GM12878 (cell line): ENCODE results near the gene HIVEP1. TPM values are rescaled to one million over a fixed set of nuclear protein-coding genes. Genes with fewer than 3 reads are reported as not detected.

Experiments used
- BHLHE40 ChIP-seq, 2 experiments: fragments of 450-650 bp in 1 of 2; IDR thresholded peaks; 2 replicates each; pipeline ENCODE4 v1.6.1; 2011 to 2017; ENCODE audit warnings: low read depth in 2 of 2, borderline replicate concordance in 1 of 2, improper control_type of control experiment in 1 of 2, low read length in 1 of 2, mild to moderate bottlenecking in 1 of 2
- CBFB ChIP-seq: IDR thresholded peaks from 2 replicates; pipeline ENCODE4 v1.6.1; 2016; ENCODE audit warnings: antibody characterized with exemption, low read depth
- CREB1 ChIP-seq: IDR thresholded peaks from 2 replicates; pipeline ENCODE4 v1.6.1; 2012; ENCODE audit warnings: low read depth, mild to moderate bottlenecking, inconsistent platforms
- EP300 ChIP-seq, 2 experiments: fragments of 150-350 bp in 1 of 2; IDR thresholded peaks; 2 replicates each; pipeline ENCODE4 v1.6.1; 2011 to 2012; ENCODE audit warnings: low read depth in 2 of 2, low read length in 2 of 2, borderline replicate concordance in 1 of 2, improper control_type of control experiment in 1 of 2, inconsistent platforms in 1 of 2; ENCODE audit not compliant: control insufficient read depth in 1 of 2
- ETV6 ChIP-seq, 2 experiments: fragments of 450-650 bp in 1 of 2; IDR thresholded peaks in 1 of 2; conservative IDR thresholded peaks in 1 of 2; 2 replicates each; pipeline ENCODE4 v1.6.1; 2014; ENCODE audit warnings: antibody characterized with exemption in 1 of 2, borderline replicate concordance in 1 of 2, low read depth in 1 of 2, mild to moderate bottlenecking in 1 of 2, moderate library complexity in 1 of 2
- JUNB ChIP-seq: IDR thresholded peaks from 2 replicates; pipeline ENCODE4 v1.6.1; 2016; ENCODE audit warnings: antibody characterized with exemption, mild to moderate bottlenecking
- JUND ChIP-seq: IDR thresholded peaks from 2 replicates; pipeline ENCODE4 v1.6.1; 2012; ENCODE audit warnings: low read depth, mild to moderate bottlenecking, low read length, improper control_type of control experiment, moderate library complexity
- NR2C1 ChIP-seq: fragments of 450-650 bp; IDR thresholded peaks from 2 replicates; pipeline ENCODE4 v1.6.1; 2017; ENCODE audit warnings: antibody characterized with exemption, mild to moderate bottlenecking, moderate library complexity
- RAD21 ChIP-seq: IDR thresholded peaks from 2 replicates; pipeline ENCODE4 v1.6.1; 2011; ENCODE audit warnings: mild to moderate bottlenecking, low read depth, low read length, moderate library complexity; ENCODE audit not compliant: insufficient read depth
- RBBP5 ChIP-seq: fragments of 200-600 bp; sonication (generic); conservative IDR thresholded peaks from 2 replicates; pipeline ENCODE4 v1.6.1; 2016
- REST ChIP-seq: IDR thresholded peaks from 2 replicates; pipeline ENCODE4 v1.6.1; 2012; ENCODE audit warnings: mild to moderate bottlenecking, low read depth, low read length
- SMC3 ChIP-seq: IDR thresholded peaks from 2 replicates; pipeline ENCODE4 v1.6.1; 2011; ENCODE audit warnings: low read length, improper control_type of control experiment, borderline replicate concordance
- SP1 ChIP-seq: IDR thresholded peaks from one replicate; pipeline ENCODE4 v1.6.1; 2011; ENCODE audit warnings: low read depth, low read length
- SREBF1 ChIP-seq: IDR thresholded peaks from 2 replicates; pipeline ENCODE4 v1.6.1; 2012; ENCODE audit warnings: mild to moderate bottlenecking, low read length
- ZNF384 ChIP-seq: IDR thresholded peaks from 2 replicates; pipeline ENCODE4 v1.6.1; 2012; ENCODE audit warnings: low read depth, mild to moderate bottlenecking, low read length, improper control_type of control experiment, borderline replicate concordance
- ZNF622 ChIP-seq: fragments of 450-650 bp; IDR thresholded peaks from 2 replicates; pipeline ENCODE4 v1.6.1; 2017; ENCODE audit warnings: mild to moderate bottlenecking, inconsistent platforms
- polyA plus RNA-seq, 11 experiments: library from polyadenylated mRNA; depleted of rRNA in 4 of 11; unstranded in 6 of 11; stranded (reverse) in 5 of 11; fragments of >200 nt; fragmentation: Nextera tagmentation in 4 of 11; fragmentation: Illumina TruSeq in 1 of 11; extraction: Ambion mirVana in 4 of 11; extraction: Trizol in 1 of 11; gene quantifications; 1 replicate in 1 of 11; 2 replicates in 10 of 11; pipeline versions ENCODE4 v1.2.1 to v1.2.3, GENCODE V29; 2011 to 2016; ENCODE audit warnings: inconsistent platforms in 2 of 11, missing spikeins in 2 of 11, low read depth in 1 of 11
- total RNA-seq, 4 experiments: library from RNA; depleted of rRNA in 3 of 4; stranded (reverse); fragments of >200 nt in 3 of 4; fragmentation: Illumina TruSeq in 1 of 4; extraction: Trizol in 1 of 4; gene quantifications; 2 replicates each; pipeline versions ENCODE4 v1.2.1 to v1.2.3, GENCODE V29; 2013 to 2021
- TF ChIP-seq, protein P1 (sequence below): fragments of 450-650 bp; IDR thresholded peaks from 2 replicates; pipeline ENCODE4 v1.6.1; 2018; ENCODE audit warnings: borderline replicate concordance, mild to moderate bottlenecking; ENCODE audit not compliant: partially characterized antibody
- TF ChIP-seq, protein P2 (sequence below): fragments of 450-650 bp; formaldehyde crosslinking; IDR thresholded peaks from 2 replicates; pipeline ENCODE4 v1.5.0; 2022; ENCODE audit warnings: mild to moderate bottlenecking, missing genetic modification characterization

Gene HIVEP1
- total and polyA plus RNA-seq, 10 of the 15 experiments (the other 5 are each of a cell fraction or from before 2014, with no cell fraction given), result 4.3 to 37.5 (median 21.6) TPM

DNA sequence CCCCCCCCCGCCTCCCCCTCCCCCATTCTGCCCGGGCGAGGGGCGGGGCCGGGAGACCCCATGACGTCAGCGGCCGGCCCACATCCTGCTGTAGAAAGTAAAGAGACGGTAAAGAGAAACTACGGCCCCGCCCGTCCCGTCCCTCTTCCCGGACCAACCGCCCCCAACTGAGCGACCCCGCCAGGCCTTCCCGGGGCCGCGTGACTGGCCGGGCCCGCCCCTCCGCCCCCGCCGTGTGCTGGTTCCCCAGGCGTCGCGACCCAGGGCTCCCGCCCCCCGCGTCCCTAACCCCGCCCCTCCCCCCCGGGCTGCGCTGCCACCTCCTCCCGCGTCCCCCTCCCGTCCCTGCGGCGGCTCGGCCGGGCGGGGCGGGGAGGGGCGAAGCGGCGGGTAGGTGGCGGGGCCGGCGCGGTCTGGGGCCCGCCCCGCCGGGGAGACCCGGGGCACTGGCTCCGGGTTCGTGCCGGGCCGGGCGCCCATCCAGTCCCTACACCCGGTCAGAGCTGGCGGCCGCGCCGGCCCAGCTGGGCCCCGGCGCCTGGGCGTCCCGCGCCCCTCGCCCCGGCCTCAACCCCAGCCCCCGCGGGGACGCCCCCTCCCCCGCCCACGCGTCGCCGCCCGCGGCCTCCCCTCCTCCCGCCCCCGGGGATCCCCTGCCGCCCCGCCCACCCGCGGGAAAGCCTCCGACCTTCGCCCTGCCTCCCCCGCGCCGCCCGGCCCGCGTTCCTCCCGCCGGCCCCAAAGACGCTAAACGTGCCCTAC, 655 bp upstream of the HIVEP1 start (continued):
- TF ChIP-seq, protein P1, sequence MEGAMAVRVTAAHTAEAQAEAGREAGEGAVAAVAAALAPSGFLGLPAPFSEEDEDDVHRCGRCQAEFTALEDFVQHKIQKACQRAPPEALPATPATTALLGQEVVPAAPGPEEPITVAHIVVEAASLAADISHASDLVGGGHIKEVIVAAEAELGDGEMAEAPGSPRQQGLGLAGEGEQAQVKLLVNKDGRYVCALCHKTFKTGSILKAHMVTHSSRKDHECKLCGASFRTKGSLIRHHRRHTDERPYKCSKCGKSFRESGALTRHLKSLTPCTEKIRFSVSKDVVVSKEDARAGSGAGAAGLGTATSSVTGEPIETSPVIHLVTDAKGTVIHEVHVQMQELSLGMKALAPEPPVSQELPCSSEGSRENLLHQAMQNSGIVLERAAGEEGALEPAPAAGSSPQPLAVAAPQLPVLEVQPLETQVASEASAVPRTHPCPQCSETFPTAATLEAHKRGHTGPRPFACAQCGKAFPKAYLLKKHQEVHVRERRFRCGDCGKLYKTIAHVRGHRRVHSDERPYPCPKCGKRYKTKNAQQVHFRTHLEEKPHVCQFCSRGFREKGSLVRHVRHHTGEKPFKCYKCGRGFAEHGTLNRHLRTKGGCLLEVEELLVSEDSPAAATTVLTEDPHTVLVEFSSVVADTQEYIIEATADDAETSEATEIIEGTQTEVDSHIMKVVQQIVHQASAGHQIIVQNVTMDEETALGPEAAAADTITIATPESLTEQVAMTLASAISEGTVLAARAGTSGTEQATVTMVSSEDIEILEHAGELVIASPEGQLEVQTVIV, result no peak
- TF ChIP-seq EP300 (IDR thresholded peaks at IDR 0.05; ENCODE audit: borderline replicate concordance in 1 of 2, control insufficient read depth in 1 of 2, low read depth in 2 of 2, low read length in 2 of 2) (peak in 1 of 2 experiments; percentile 47; a peak in 1 of 4 replicates), CBFB (no peak), ZNF384 (no peak), JUND (no peak; the same call in 1 of the 2 replicates), REST (no peak; the same call in 1 of the 2 replicates), RAD21 (no peak), JUNB (no peak), NR2C1 (no peak), RBBP5 (no peak), SP1 (peak; percentile 12), BHLHE40 (IDR thresholded peaks at IDR 0.05; ENCODE audit: borderline replicate concordance in 1 of 2, low read depth in 2 of 2, low read length in 1 of 2) (peak; percentile 62 to 88), SREBF1 (no peak), ZNF622 (no peak), SMC3 (no peak), CREB1 (peak; percentile 90), ETV6 (conservative IDR thresholded peaks at IDR 0.05 in 1 of 2, IDR thresholded peaks at IDR 0.05 in 1 of 2; ENCODE audit: borderline replicate concordance in 1 of 2, low read depth in 1 of 2) (no peak; a peak in 2 of 4 replicates)
- TF ChIP-seq, protein P2, sequence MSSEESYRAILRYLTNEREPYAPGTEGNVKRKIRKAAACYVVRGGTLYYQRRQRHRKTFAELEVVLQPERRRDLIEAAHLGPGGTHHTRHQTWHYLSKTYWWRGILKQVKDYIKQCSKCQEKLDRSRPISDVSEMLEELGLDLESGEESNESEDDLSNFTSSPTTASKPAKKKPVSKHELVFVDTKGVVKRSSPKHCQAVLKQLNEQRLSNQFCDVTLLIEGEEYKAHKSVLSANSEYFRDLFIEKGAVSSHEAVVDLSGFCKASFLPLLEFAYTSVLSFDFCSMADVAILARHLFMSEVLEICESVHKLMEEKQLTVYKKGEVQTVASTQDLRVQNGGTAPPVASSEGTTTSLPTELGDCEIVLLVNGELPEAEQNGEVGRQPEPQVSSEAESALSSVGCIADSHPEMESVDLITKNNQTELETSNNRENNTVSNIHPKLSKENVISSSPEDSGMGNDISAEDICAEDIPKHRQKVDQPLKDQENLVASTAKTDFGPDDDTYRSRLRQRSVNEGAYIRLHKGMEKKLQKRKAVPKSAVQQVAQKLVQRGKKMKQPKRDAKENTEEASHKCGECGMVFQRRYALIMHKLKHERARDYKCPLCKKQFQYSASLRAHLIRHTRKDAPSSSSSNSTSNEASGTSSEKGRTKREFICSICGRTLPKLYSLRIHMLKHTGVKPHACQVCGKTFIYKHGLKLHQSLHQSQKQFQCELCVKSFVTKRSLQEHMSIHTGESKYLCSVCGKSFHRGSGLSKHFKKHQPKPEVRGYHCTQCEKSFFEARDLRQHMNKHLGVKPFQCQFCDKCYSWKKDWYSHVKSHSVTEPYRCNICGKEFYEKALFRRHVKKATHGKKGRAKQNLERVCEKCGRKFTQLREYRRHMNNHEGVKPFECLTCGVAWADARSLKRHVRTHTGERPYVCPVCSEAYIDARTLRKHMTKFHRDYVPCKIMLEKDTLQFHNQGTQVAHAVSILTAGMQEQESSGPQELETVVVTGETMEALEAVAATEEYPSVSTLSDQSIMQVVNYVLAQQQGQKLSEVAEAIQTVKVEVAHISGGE, result no peak
